A673 (cell line): ENCODE measurements around the gene CHRM2. TPM values are rescaled to one million over a fixed set of nuclear protein-coding genes. Genes with fewer than 3 reads are reported as not detected.

Experiments
- BruUV-seq: library from RNA; stranded (reverse); fragments of 400-500 nt; replicated peaks from 2 replicates; lab custom pipeline; 2021; lab: Mats Ljungman, UMichigan
- CTCF ChIA-PET: fragments of 300-600 bp; sonication (Branson Sonifier 250); formaldehyde crosslinking; loops from one replicate; lab custom pipeline; 2022; ENCODE audit warnings: antibody characterized with exemption; lab: Charles Lee
- POLR2A ChIA-PET: fragments of 300-600 bp; sonication (Branson Sonifier 250); formaldehyde crosslinking; loops from one replicate; lab custom pipeline; 2022; ENCODE audit warnings: antibody characterized with exemption; ENCODE audit not compliant: low non-redundant PET; lab: Charles Lee
- DNase-seq: peaks from one replicate; pipeline ENCODE4 v3.0.0-alpha.2; 2015; ENCODE audit warnings: low spot score
- H3K27ac ChIP-seq: fragments of 200-600 bp; sonication (generic); 2 replicates; pipeline ENCODE4 v1.5.1; 2016; ENCODE audit warnings: mixed run types, low read depth, mild to moderate bottlenecking, mixed read lengths, antibody characterized with exemption, low read length; ENCODE audit not compliant: poor library complexity, severe bottlenecking
- H3K27me3 ChIP-seq: fragments of 200-600 bp; sonication (generic); replicated peaks from 2 replicates; pipeline ENCODE4 v1.6.1; 2017; ENCODE audit warnings: mixed run types, low read depth, mild to moderate bottlenecking, mixed read lengths, antibody characterized with exemption, low read length; ENCODE audit not compliant: insufficient read depth, poor library complexity
- H3K36me3 ChIP-seq: fragments of 200-600 bp; sonication (generic); 2 replicates; pipeline ENCODE4 v1.6.1; 2016; ENCODE audit warnings: mixed run types, mild to moderate bottlenecking, mixed read lengths, antibody characterized with exemption, low read length; ENCODE audit not compliant: insufficient read depth, poor library complexity, severe bottlenecking
- H3K4me1 ChIP-seq: fragments of 200-600 bp; sonication (generic); 2 replicates; pipeline ENCODE4 v1.6.1; 2017; ENCODE audit warnings: mixed run types, mild to moderate bottlenecking, mixed read lengths, antibody characterized with exemption, low read length; ENCODE audit not compliant: insufficient read depth, poor library complexity, severe bottlenecking
- H3K4me3 ChIP-seq: fragments of 200-600 bp; sonication (generic); 2 replicates; pipeline ENCODE4 v1.5.1; 2016; ENCODE audit warnings: low read depth, mixed run types, mild to moderate bottlenecking, mixed read lengths, low read length; ENCODE audit not compliant: poor library complexity, severe bottlenecking
- H3K9me3 ChIP-seq: fragments of 200-600 bp; sonication (generic); 2 replicates; pipeline ENCODE4 v1.6.1; 2016; ENCODE audit warnings: mixed run types, low read depth, mild to moderate bottlenecking, mixed read lengths, antibody characterized with exemption, low read length; ENCODE audit not compliant: poor library complexity, severe bottlenecking
- CTCF ChIP-seq: fragments of 300-800, 200-600 bp; sonication (generic); conservative IDR thresholded peaks from 2 replicates; pipeline ENCODE4 v1.5.1; 2017; ENCODE audit warnings: low read depth, mild to moderate bottlenecking, antibody characterized with exemption, low read length, moderate library complexity, mixed read lengths
- EZH2 ChIP-seq: fragments of 200-600 bp; sonication (generic); IDR thresholded peaks from 2 replicates; pipeline ENCODE4 v1.6.1; 2017; ENCODE audit warnings: borderline replicate concordance, low read depth, mild to moderate bottlenecking, mixed read lengths, antibody characterized with exemption, low read length; ENCODE audit not compliant: poor library complexity, severe bottlenecking
- intact Hi-C: fragments of 100-400 bp; cut with micrococcal nuclease; formaldehyde crosslinking; loops from one replicate; pipeline ENCODE4 v1.10.0; 2022; ENCODE audit not compliant: unreplicated experiment
- total RNA-seq: library from RNA; stranded (reverse); gene quantifications from 2 replicates; pipeline ENCODE4 v1.2.3, GENCODE V29; 2021

The CHRM2 gene
- total RNA-seq, 1 experiment from 2014 or later = 4.6 TPM

- H3K9me3 ChIP-seq = no peaks in the 10 kb centered on the region
- TF ChIP-seq CTCF (no peak), EZH2 (no peak)
- BruUV-seq = no TSS peak
- no peaks in the 10 kb centered on the region for H3K36me3 ChIP-seq
- H3K4me3 ChIP-seq = no peak overlapping the region
- intact Hi-C loops = no loop called here
- no peak overlapping the region for H3K27ac ChIP-seq
- no peak for DNase-seq
- ChIA-PET CTCF (no interaction called here), POLR2A (no interaction called here)
- H3K27me3 ChIP-seq = no peaks in the 10 kb centered on the region
- no peaks in the 10 kb centered on the region for H3K4me1 ChIP-seq
These were observed 150.0 kb downstream of the CHRM2 start for GRCh38 chr7:137018468-137018867.

GRCh38 chr7:137020351-137020750, 151.9 kb downstream of the CHRM2 start:
- no peak overlapping the region for H3K4me3 ChIP-seq
- no peaks in the 10 kb centered on the region for H3K4me1 ChIP-seq
- no peaks in the 10 kb centered on the region for H3K36me3 ChIP-seq
- DNase-seq = no peak
- no TSS peak for BruUV-seq
- intact Hi-C loops = no loop called here
- H3K9me3 ChIP-seq = no peaks in the 10 kb centered on the region
- CTCF ChIA-PET = no interaction called here
- TF ChIP-seq CTCF (no peak), EZH2 (no peak)
- no peaks in the 10 kb centered on the region for H3K27me3 ChIP-seq
- no peak overlapping the region for H3K27ac ChIP-seq
- POLR2A ChIA-PET = no interaction called here

- no peak overlapping the region for H3K27ac ChIP-seq
- no peaks in the 10 kb centered on the region for H3K4me1 ChIP-seq
- no peaks in the 10 kb centered on the region for H3K27me3 ChIP-seq
- no peak overlapping the region for H3K4me3 ChIP-seq
- intact Hi-C loops = no loop called here
- H3K36me3 ChIP-seq = no peaks in the 10 kb centered on the region
- no TSS peak for BruUV-seq
- CTCF ChIA-PET = no interaction called here
- POLR2A ChIA-PET = no interaction called here
- no peaks in the 10 kb centered on the region for H3K9me3 ChIP-seq
- DNase-seq = no peak
- TF ChIP-seq EZH2 (no peak), CTCF (no peak)
These were observed 157.2 kb downstream of the CHRM2 start for GRCh38 chr7:137025469-137026175.
